Right renal cortex interstitium (tissue), 3 donors: ENCODE data around the gene AHNAK. TPM values are rescaled to one million over a fixed set of nuclear protein-coding genes. Genes with fewer than 3 reads are reported as not detected.
"Not testable (repeated sequence)": the region's sequence is repeated elsewhere in the genome, so short reads cannot be mapped to it uniquely, and the experiment has no call there.

Experiments
- DNase-seq, 3 donors: peaks; one replicate each; pipeline ENCODE4 v3.0.0-alpha.2; 2013; ENCODE audit warnings: low read depth in 3 of 3, low spot score in 2 of 3
- polyA plus RNA-seq, 3 donors: library from polyadenylated mRNA; unstranded; fragments of 120-200 nt; gene quantifications; one replicate each; pipeline ENCODE4 v1.2.1, GENCODE V29; 2013; ENCODE audit not compliant: insufficient read length in 3 of 3

Gene AHNAK
- polyA plus RNA-seq, 3 donors: 204 to 222 (median 220) TPM

GRCh38 chr11:62499944-62500649 lies 46.5 kb downstream of the AHNAK start:
- no peak for DNase-seq

- not testable (repeated sequence) for DNase-seq
Measured at GRCh38 chr11:62499311-62499943, 47.2 kb downstream of the AHNAK start.

- no peak for DNase-seq
Measured at GRCh38 chr11:62498492-62499286, 47.9 kb downstream of the AHNAK start.

GRCh38 chr11:62498031-62498430 lies 48.6 kb downstream of the AHNAK start:
- DNase-seq: no peak

GRCh38 chr11:62497132-62497801 lies 49.3 kb downstream of the AHNAK start:
- no peak for DNase-seq

GRCh38 chr11:62496676-62497075 lies 49.9 kb downstream of the AHNAK start:
- DNase-seq: no peak

GRCh38 chr11:62494246-62494645 lies 52.4 kb downstream of the AHNAK start:
- DNase-seq: no peak

- DNase-seq: no peak
Measured at GRCh38 chr11:62493801-62494200, 52.8 kb downstream of the AHNAK start.

GRCh38 chr11:62492586-62492985 lies 54.0 kb downstream of the AHNAK start:
- DNase-seq: no peak

GRCh38 chr11:62491571-62492329 lies 54.9 kb downstream of the AHNAK start:
- DNase-seq: no peak

- DNase-seq: no peak
Measured at GRCh38 chr11:62489204-62489603, 57.4 kb downstream of the AHNAK start.

GRCh38 chr11:62487738-62488551 lies 58.7 kb downstream of the AHNAK start:
- DNase-seq: no peak

GRCh38 chr11:62487136-62487535 lies 59.5 kb downstream of the AHNAK start:
- DNase-seq: no peak

GRCh38 chr11:62484352-62484751 lies 62.3 kb downstream of the AHNAK start:
- DNase-seq: no peak

- no peak for DNase-seq
Measured at GRCh38 chr11:62482753-62483152, 63.9 kb downstream of the AHNAK start.

- no peak for DNase-seq
Measured at GRCh38 chr11:62479631-62480201, 66.9 kb downstream of the AHNAK start.

- DNase-seq: no peak
Measured at GRCh38 chr11:62477927-62478326, 68.7 kb downstream of the AHNAK start.

GRCh38 chr11:62472063-62472884 lies 74.3 kb downstream of the AHNAK start:
- DNase-seq: no peak
